Left lung (tissue), 10 donors: ENCODE measurements around the gene OPCML. TPM values are rescaled to one million over a fixed set of nuclear protein-coding genes. Genes with fewer than 3 reads are reported as not detected.

ENCODE experiments used
- ATAC-seq: fragments of 200-7000 bp; cut with Tn5 transposase; one replicate; pipeline ENCODE4 v1.9.1; 2020; ENCODE audit warnings: moderate library complexity
- DNase-seq, 4 donors: peaks; one replicate each; pipeline ENCODE4 v3.0.0-alpha.2; 2013 to 2020
- H3K27ac ChIP-seq, 2 donors: fragments of 200-600 bp; sonication (generic) in 1 of 2; one replicate each; pipeline versions ENCODE4 v1.5.0 to v1.8.0; 2020 to 2021
- H3K27me3 ChIP-seq, 2 donors: fragments of 200-600 bp; sonication (generic) in 1 of 2; one replicate each; pipeline versions ENCODE4 v1.5.0 to v1.8.0; 2020 to 2021
- H3K36me3 ChIP-seq, 2 donors: fragments of 200-600 bp; sonication (generic) in 1 of 2; one replicate each; pipeline versions ENCODE4 v1.5.0 to v1.8.0; 2020 to 2021
- H3K4me1 ChIP-seq, 2 donors: fragments of 200-600 bp; one replicate each; pipeline ENCODE4 v1.8.0; 2021
- H3K4me3 ChIP-seq, 2 donors: fragments of 200-600 bp; sonication (generic) in 1 of 2; one replicate each; pipeline versions ENCODE4 v1.5.0 to v1.8.0; 2020 to 2021; ENCODE audit warnings: mild to moderate bottlenecking in 1 of 2
- H3K9me3 ChIP-seq, 2 donors: fragments of 200-600 bp; sonication (generic) in 1 of 2; one replicate each; pipeline versions ENCODE4 v1.5.0 to v1.8.0; 2020 to 2021
- CTCF ChIP-seq, 2 donors: fragments of 200-600 bp; sonication (generic) in 1 of 2; IDR thresholded peaks; one replicate each; pipeline versions ENCODE4 v1.5.0 to v1.8.0; 2021; ENCODE audit warnings: antibody characterized with exemption in 2 of 2
- intact Hi-C, 2 donors: fragments of 100-400 bp; cut with DNase I; formaldehyde crosslinking; loops; one replicate each; pipeline versions ENCODE4 v1.11.2 to v1.14.2; 2022
- polyA plus RNA-seq, 6 donors: library from polyadenylated mRNA; unstranded; fragments of 120-200 nt; gene quantifications; one replicate each; pipeline ENCODE4 v1.2.1, GENCODE V29; 2013; ENCODE audit not compliant: insufficient read length in 6 of 6
- total RNA-seq, 2 donors: library from RNA; stranded (reverse); fragmentation: NEBNext Ultra II Directional; extraction: Animal tissue kit (Norgen Biotek cat#: 25700); gene quantifications; one replicate each; pipeline ENCODE4 v1.2.1, GENCODE V29; 2021
- donor health status: DM: no; HTN: yes; CAD: no.
- donor health status: DM: no; HTN: no; CAD: no.

OPCML gene
- total and polyA plus RNA-seq, 8 donors: 0.98 to 5.3 (median 1.9) TPM; not detected in 2

GRCh38 chr11:133516845-133517244 is 15.5 kb downstream of the OPCML start:
- Histone ChIP-seq H3K9me3 (no peaks in the 10 kb centered on the region), H3K27me3 (no peaks in the 10 kb centered on the region), H3K4me3 (no peak overlapping the region), H3K4me1 (no peaks in the 10 kb centered on the region), H3K36me3 (no peaks in the 10 kb centered on the region), H3K27ac (no peak overlapping the region)
- ATAC-seq: no peak
- DNase-seq: no peak
- TF ChIP-seq CTCF (IDR thresholded peaks at IDR 0.05): no peak
- intact Hi-C loops: no loop called here

GRCh38 chr11:133515107-133515506 is 17.2 kb downstream of the OPCML start:
- intact Hi-C loops: no loop called here
- no peaks in the 10 kb centered on the region for H3K36me3 ChIP-seq
- no peak for TF ChIP-seq CTCF (IDR thresholded peaks at IDR 0.05)
- H3K9me3 ChIP-seq: no peaks in the 10 kb centered on the region
- DNase-seq (no peak), ATAC-seq (no peak)
- H3K27me3 ChIP-seq: no peaks in the 10 kb centered on the region
- H3K27ac ChIP-seq: no peak overlapping the region
- no peak overlapping the region for H3K4me3 ChIP-seq
- no peaks in the 10 kb centered on the region for H3K4me1 ChIP-seq

- peaks cover 0 to 5% of the 10 kb centered on the region in 2 donors for H3K27me3 ChIP-seq
- TF ChIP-seq CTCF (IDR thresholded peaks at IDR 0.05): no peak
- H3K27ac ChIP-seq: no peak overlapping the region
- H3K36me3 ChIP-seq: no peaks in the 10 kb centered on the region
- intact Hi-C loops: no loop called here
- H3K9me3 ChIP-seq: no peaks in the 10 kb centered on the region
- no peak overlapping the region for H3K4me3 ChIP-seq
- H3K4me1 ChIP-seq: no peaks in the 10 kb centered on the region
- no peak for DNase-seq
- no peak for ATAC-seq
Observed at GRCh38 chr11:133509924-133510697, 22.2 kb downstream of the OPCML start.

- Histone ChIP-seq H3K36me3 (no peaks in the 10 kb centered on the region), H3K4me3 (no peak overlapping the region), H3K27me3 (peaks cover 0 to 5% of the 10 kb centered on the region in 2 donors), H3K9me3 (no peaks in the 10 kb centered on the region), H3K27ac (no peak overlapping the region), H3K4me1 (no peaks in the 10 kb centered on the region)
- no peak for TF ChIP-seq CTCF (IDR thresholded peaks at IDR 0.05)
- DNase-seq (no peak), ATAC-seq (no peak)
- intact Hi-C loops: no loop called here
Observed at GRCh38 chr11:133508468-133508867, 23.8 kb downstream of the OPCML start.

GRCh38 chr11:133507185-133507584 is 25.1 kb downstream of the OPCML start:
- H3K9me3 ChIP-seq: no peaks in the 10 kb centered on the region
- H3K4me3 ChIP-seq: no peak overlapping the region
- ATAC-seq: no peak
- no peak for TF ChIP-seq CTCF (IDR thresholded peaks at IDR 0.05)
- peaks cover 0 to 5% of the 10 kb centered on the region in 2 donors for H3K27me3 ChIP-seq
- no peak for DNase-seq
- H3K4me1 ChIP-seq: no peaks in the 10 kb centered on the region
- no peak overlapping the region for H3K27ac ChIP-seq
- no peaks in the 10 kb centered on the region for H3K36me3 ChIP-seq
- intact Hi-C loops: no loop called here
